ENCODE measurements around the gene SIK3. TPM values are rescaled to one million over a fixed set of nuclear protein-coding genes. Genes with fewer than 3 reads are reported as not detected.
"Not testable (repeated sequence)": the region's sequence is repeated elsewhere in the genome, so short reads cannot be mapped to it uniquely, and the experiment has no call there.

Gene SIK3
- total RNA-seq, 1 donor from 2014 or later = 38.4 TPM

DNA sequence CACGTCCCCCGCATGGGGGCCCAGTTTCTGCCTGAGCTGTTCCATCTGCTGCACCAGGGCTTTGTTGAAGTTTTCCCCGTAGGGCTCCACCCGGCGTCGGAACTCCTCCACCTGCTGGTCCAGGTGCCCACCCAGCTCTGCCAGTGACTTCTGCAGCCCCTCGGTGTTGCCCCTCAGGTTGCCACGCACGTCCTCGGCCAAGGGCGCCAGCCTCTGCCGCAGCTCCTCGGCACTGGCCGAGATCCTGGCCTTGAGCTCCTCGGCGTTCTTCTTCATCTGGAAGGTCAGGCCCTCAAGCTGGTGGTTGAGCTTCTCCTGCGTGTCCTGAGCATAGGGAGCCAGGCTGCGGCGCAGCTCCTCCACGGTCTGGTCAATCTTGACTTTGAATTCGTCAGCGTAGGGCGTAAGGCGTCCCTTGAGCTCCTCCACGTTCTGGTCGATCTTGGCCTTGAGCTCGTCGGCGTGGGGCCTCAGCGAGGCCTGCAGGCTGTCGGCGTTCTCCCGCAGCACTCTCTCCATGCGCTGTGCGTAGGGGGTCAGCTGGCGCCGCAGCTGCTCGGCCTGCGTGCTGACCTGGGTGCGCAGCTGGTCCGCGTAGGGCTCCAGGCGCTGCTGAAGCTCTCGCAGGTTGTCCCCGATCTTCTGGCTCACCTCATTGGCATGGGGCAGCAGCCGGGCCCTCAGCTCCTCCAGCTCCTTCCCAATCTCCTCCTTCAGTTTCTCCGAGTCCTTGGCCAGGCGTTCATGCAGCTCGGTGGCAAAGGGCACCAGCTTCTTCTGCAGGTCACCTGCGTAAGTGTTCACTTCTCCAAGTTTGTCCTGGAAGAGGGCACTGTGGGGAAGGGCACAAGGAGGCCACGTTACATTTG, 276.9 kb downstream of the SIK3 start:
- Mint-ChIP-seq H3K36me3 (ENCODE audit: low read depth) (no peaks in the 10 kb centered on the region), H3K4me1 (no peaks in the 10 kb centered on the region), H3K27ac (no peak overlapping the region), H3K4me3 (no peak overlapping the region), H3K9me3 (no peaks in the 10 kb centered on the region), H3K27me3 (no peaks in the 10 kb centered on the region)
- intact Hi-C loops (cut with micrococcal nuclease) = no loop called here
- DNase-seq = peak; percentile 50

DNA sequence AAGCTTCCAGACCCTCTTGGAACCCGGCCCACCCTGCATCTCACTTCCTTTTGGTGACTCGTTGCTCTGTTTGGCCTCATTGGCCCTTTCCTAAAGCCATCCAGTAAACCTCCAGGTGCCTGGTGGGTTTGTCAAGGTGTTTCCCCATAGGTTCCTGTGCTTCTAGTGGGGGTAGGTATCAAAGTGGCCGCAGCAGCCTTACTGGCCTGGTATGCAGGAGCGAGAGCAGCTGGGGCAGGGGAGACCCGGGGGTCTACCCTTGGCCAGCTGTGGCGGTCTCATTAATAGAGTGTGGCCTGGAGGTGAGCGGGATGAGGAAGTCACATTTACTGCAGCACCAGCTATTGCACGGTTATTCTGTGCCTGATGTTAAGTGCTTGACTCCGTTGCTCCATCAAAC, 279.2 kb downstream of the SIK3 start:
- Mint-ChIP-seq H3K27ac (no peak overlapping the region), H3K36me3 (ENCODE audit: low read depth) (no peaks in the 10 kb centered on the region), H3K4me3 (no peak overlapping the region), H3K27me3 (no peaks in the 10 kb centered on the region), H3K9me3 (no peaks in the 10 kb centered on the region), H3K4me1 (no peaks in the 10 kb centered on the region)
- no peak for DNase-seq
- intact Hi-C loops (cut with micrococcal nuclease) = no loop called here

DNA sequence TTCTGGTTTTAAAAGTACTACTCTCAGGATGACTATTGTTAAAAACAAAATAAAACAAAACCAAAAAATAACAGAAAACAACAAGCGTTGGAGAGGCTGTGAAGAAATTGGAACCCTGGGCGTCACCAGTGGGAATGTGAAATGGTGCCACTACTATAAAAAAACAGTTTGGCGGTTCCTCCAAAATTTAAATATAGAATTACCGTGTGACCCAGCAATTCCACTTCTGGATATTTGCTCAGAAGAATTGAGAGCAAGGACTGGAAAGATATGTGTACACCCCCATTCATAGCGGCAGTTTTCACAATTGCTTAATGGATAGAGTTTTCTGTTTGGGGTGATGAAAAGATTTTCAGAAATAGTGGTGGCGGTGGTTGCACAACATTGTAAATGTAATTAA, 283.7 kb downstream of the SIK3 start:
- H3K27me3 Mint-ChIP-seq = peaks cover 6% of the 10 kb centered on the region
- no peaks in the 10 kb centered on the region for H3K9me3 Mint-ChIP-seq
- H3K4me3 Mint-ChIP-seq = no peak overlapping the region
- no peaks in the 10 kb centered on the region for H3K4me1 Mint-ChIP-seq
- intact Hi-C loops (cut with micrococcal nuclease) = no loop called here
- no peaks in the 10 kb centered on the region for H3K36me3 Mint-ChIP-seq (ENCODE audit: low read depth)
- no peak overlapping the region for H3K27ac Mint-ChIP-seq
- DNase-seq = no peak

DNA sequence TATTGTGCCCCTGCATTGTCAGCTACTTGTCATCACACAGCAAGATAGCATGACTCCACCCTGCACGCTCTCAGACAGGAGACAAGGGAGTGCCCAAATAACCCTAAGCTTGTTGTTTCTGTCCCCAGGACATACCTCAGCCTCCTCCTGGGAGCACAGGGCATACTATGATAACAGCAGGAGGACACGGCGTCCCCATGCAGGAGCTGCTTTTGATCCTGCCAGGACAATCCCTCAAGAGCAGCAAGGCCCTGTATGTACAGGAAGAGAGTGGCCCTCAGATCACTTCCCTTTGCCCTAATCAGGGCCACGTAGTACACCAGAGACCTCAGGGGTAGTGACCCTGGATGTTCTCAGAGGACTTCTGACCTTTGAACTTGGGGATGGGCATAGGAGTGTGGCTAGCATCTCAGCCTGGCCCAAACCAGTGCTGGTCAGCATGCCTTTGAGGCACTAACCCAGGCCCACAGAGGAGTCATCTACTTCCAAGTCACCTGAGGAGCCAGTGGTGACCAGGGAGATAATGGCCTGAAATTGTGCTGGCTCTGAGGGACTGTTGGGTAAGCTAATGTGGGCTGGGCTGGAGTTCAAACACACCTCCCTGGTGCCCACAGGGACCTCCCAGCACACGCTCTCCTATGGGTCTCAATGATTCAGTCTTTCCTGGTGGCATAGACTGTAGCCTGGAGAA, 284.3 kb downstream of the SIK3 start:
- intact Hi-C loops (cut with micrococcal nuclease) = no loop called here
- H3K36me3 Mint-ChIP-seq (ENCODE audit: low read depth) = no peaks in the 10 kb centered on the region
- DNase-seq = peak; percentile 55
- H3K4me3 Mint-ChIP-seq = no peak overlapping the region
- H3K9me3 Mint-ChIP-seq = no peaks in the 10 kb centered on the region
- no peaks in the 10 kb centered on the region for H3K4me1 Mint-ChIP-seq
- peaks cover 9% of the 10 kb centered on the region for H3K27me3 Mint-ChIP-seq
- H3K27ac Mint-ChIP-seq = no peak overlapping the region

DNA sequence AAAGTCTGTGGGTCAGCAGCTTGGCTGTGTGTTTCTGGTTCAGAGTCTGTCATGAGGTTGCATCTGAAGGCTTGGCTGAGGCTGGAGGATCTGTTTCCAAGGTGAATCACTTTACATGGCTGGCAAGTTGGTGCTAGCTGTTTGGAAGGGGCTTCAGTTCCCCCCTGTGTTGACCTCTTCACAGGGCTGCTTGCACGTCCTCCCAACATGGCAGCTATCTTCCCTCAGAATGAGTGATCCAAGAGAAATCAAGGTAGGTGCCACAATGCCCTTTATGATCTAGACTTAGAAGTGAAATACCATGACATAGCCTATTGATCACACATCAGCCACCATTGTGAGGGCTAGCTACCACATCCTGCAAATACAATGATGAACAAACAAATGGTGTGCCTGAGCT, 285.1 kb downstream of the SIK3 start:
- DNase-seq = peak; percentile 54
- no peak overlapping the region for H3K4me3 Mint-ChIP-seq
- H3K27ac Mint-ChIP-seq = no peak overlapping the region
- no peaks in the 10 kb centered on the region for H3K4me1 Mint-ChIP-seq
- no peaks in the 10 kb centered on the region for H3K9me3 Mint-ChIP-seq
- intact Hi-C loops (cut with micrococcal nuclease) = no loop called here
- peaks cover 9% of the 10 kb centered on the region for H3K27me3 Mint-ChIP-seq
- no peaks in the 10 kb centered on the region for H3K36me3 Mint-ChIP-seq (ENCODE audit: low read depth)

DNA sequence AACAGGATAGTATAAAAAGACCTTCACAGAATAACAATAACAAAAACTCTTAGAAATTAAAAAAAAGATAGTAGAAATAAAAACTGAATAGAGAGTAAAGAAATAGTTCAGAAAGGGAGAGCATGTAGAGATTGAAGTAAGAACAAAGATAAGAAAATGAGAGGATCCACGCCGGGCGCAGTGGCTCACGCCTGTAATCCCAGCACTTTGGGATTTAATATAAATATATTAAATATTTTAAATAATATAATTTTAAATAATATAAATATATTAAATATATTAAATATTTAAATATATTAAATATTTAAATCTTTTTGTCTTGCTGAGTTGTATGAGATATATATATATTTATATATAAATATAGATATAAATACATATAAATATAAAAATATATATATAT, 286.1 kb downstream of the SIK3 start:
- intact Hi-C loops (cut with micrococcal nuclease) = no loop called here
- Mint-ChIP-seq H3K4me3 (no peak overlapping the region), H3K36me3 (ENCODE audit: low read depth) (no peaks in the 10 kb centered on the region), H3K27ac (no peak overlapping the region), H3K4me1 (no peaks in the 10 kb centered on the region), H3K27me3 (peaks cover 16% of the 10 kb centered on the region), H3K9me3 (no peaks in the 10 kb centered on the region)
- DNase-seq = no peak

DNA sequence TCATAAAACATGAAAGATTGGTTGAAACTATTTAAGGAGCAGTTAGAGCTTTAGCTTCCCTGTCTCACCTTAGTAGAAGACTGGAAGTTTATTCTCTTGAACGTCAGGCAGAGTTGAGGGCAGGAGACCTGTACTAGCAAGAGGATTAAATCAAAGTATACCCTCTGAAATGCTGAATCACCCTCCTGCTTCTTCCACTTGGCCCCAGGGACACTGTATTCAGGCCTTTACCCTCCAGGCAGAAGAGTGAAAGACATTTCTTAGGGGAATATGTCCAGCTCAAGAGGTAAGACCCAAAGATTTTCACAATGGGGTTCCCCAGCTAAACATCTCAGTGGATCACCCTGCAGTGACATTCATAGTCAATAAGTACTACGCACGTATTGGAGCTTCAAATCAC, 287.0 kb downstream of the SIK3 start:
- H3K9me3 Mint-ChIP-seq = no peaks in the 10 kb centered on the region
- no peak overlapping the region for H3K27ac Mint-ChIP-seq
- DNase-seq = no peak
- no peaks in the 10 kb centered on the region for H3K4me1 Mint-ChIP-seq
- H3K4me3 Mint-ChIP-seq = no peak overlapping the region
- H3K27me3 Mint-ChIP-seq = peaks cover 17% of the 10 kb centered on the region
- no peaks in the 10 kb centered on the region for H3K36me3 Mint-ChIP-seq (ENCODE audit: low read depth)
- intact Hi-C loops (cut with micrococcal nuclease) = no loop called here

DNA sequence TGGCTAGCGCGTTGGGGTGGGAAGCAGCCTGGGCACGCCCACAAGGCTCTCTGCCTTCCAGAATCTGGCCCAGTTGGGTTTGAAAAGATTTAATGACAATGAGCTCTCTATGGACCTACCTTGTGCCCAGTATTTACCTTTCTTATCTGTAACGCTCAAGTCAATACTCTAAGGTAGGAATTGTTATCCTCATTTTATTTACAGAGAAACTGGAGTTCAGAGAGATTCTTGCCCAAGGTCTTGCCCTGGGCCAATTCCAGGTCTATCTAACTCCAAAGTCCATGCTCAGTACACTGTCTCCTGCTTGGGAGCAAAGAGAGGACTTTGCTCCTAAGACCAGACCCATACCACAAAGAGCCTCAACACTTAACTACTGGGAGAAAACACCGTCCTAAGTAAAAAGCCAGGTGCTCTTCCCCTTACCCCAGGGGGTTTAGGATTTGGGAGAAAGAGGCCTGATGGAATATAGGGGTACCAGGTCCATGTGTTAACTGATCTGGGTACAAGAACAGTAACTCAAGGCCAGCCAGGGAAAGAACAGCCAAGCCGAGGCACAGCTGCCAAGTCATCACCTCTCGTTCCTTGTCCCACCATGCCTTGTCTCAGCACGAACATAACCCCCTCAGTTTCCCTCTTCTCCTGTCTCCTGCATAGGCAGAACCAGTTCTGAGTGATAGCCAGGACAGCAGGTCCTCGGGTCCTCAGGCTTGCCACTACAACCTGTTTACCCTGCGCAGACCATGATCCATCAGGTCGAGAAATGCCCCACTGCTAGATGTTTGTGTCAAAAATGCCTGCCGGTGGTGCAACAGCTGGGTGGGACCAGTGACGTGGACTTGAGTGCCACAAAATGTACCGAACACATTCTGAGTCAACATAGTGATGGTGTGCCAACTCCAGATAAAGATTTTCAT, 289.7 kb downstream of the SIK3 start:
- DNase-seq = no peak
- H3K4me3 Mint-ChIP-seq = no peak overlapping the region
- intact Hi-C loops (cut with micrococcal nuclease) = no loop called here
- no peaks in the 10 kb centered on the region for H3K36me3 Mint-ChIP-seq (ENCODE audit: low read depth)
- H3K27me3 Mint-ChIP-seq = peaks cover 24% of the 10 kb centered on the region
- no peaks in the 10 kb centered on the region for H3K9me3 Mint-ChIP-seq
- no peak overlapping the region for H3K27ac Mint-ChIP-seq
- H3K4me1 Mint-ChIP-seq = no peaks in the 10 kb centered on the region

DNA sequence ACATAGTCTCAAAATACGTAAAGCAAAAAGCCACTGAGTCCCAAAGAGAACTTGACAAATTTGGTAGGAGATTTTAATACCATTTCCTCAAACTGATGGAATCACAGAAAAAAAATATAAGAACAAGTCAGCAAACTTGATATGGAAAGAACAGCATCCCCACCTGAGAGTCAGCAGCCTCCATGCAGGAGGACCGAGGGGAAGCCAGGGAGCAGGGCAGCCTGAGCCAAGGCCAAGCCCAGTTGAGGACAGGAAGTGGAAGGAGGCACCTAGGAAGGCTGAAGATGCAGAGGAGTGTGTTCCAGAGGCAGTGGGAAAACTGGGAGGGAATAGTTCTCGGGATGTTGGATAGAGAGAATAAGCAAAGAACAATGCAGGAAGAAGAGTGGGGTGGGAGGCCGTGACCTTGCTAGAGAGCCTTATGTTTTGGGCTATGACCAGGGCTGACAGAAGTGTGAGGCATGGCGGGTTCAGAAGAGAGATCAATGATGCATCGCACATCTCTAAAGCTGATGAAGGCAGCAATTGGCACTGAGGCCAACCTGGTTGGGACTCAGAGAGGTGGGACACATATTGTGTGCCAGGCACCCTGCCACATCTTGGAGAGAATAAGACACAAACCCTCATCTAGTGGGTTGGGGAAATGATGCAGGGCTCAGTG, 290.5 kb downstream of the SIK3 start:
- intact Hi-C loops (cut with micrococcal nuclease) = no loop called here
- Mint-ChIP-seq H3K27me3 (peaks cover 27% of the 10 kb centered on the region), H3K36me3 (ENCODE audit: low read depth) (no peaks in the 10 kb centered on the region), H3K27ac (no peak overlapping the region), H3K4me3 (no peak overlapping the region), H3K9me3 (no peaks in the 10 kb centered on the region), H3K4me1 (no peaks in the 10 kb centered on the region)
- no peak for DNase-seq

DNA sequence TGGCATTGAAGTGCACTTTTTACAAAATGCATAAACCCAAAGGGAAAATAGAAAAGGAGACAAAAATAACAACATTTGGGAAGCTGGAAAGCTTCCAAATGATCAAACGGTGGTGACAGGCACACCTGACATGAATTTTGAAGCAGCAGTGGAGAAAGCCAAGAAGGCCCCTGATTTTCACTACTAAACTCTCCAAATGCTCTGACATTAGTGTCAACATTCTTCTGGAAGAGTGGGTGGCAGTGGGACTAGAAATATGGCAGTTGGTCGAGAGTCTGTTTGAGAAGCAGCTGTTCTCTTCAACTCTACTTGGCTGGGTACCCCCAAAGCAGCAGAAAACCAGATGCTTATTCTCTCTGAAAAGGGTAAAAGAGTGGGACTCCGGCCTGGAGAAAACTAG, 294.2 kb downstream of the SIK3 start:
- intact Hi-C loops (cut with micrococcal nuclease) = no loop called here
- no peak for DNase-seq
- H3K9me3 Mint-ChIP-seq = no peaks in the 10 kb centered on the region
- H3K4me1 Mint-ChIP-seq = no peaks in the 10 kb centered on the region
- peaks cover 39% of the 10 kb centered on the region for H3K27me3 Mint-ChIP-seq
- H3K4me3 Mint-ChIP-seq = no peak overlapping the region
- no peaks in the 10 kb centered on the region for H3K36me3 Mint-ChIP-seq (ENCODE audit: low read depth)
- H3K27ac Mint-ChIP-seq = no peak overlapping the region

DNA sequence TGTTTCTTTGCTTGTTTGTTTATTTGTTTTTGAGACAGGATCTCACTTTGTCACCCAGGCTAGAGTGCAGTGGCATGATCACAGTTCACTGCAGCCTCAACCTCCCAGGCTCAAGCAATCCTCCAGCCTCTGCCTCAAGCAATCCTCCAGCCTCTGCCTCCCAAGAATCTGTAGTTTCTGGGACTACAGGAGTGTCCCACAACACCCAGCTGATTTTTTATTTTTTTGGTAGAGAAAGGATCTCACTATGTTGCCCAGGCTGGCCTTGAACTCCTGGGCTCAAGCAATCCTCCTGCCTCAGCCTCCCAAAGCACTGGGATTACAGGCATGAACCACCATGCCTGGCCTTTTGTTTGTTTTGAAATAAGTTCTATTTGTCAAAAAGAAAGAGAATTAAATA, 296.6 kb downstream of the SIK3 start:
- H3K4me1 Mint-ChIP-seq; DNase-seq; H3K4me3 Mint-ChIP-seq; H3K27ac Mint-ChIP-seq; intact Hi-C loops (cut with micrococcal nuclease); H3K36me3 Mint-ChIP-seq (ENCODE audit: low read depth); H3K9me3 Mint-ChIP-seq: not testable (repeated sequence)
- peaks cover 38% of the 10 kb centered on the region for H3K27me3 Mint-ChIP-seq

DNA sequence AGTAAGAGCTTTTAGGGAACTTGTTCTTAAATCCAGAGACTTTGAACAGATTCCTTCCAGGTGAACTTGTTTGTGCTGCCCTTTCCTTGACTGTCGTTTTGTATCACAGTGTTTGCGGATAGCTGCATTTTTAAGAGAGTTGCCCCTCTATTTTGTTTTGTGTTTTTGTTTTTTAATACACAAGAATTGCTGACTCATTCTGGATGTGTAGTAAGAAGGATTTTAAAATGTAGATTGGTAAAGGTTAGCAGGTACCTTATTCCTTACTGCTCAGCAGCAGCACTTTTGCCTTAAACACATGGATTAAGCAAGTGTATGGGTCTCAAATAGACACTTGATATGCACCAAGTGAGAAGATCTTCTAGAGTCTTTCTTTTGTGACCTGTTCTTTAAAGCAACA, 297.6 kb downstream of the SIK3 start:
- Mint-ChIP-seq H3K4me3 (no peak overlapping the region), H3K4me1 (no peaks in the 10 kb centered on the region), H3K27me3 (peaks cover 37% of the 10 kb centered on the region), H3K27ac (no peak overlapping the region), H3K36me3 (ENCODE audit: low read depth) (no peaks in the 10 kb centered on the region), H3K9me3 (no peaks in the 10 kb centered on the region)
- intact Hi-C loops (cut with micrococcal nuclease) = no loop called here
- no peak for DNase-seq

DNA sequence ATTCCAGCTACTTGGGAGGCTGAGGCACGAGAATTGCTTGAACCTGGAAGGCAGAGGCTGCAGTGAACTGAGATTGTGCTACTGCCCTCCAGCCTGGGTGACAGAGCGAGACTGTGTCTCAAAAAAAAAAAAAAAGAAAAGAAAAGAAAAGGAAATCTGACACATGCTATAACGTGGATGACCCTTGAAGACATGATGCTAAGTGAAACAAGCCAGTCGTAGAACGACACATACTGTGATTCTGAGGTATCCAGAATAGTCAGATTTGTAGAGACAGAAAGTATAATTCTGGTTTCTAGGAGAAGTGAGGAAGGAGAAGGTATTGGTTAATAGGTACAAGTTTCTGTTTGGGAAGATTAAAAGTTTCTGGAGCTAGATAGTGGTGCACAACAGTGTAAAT, 299.9 kb downstream of the SIK3 start:
- no peaks in the 10 kb centered on the region for H3K4me1 Mint-ChIP-seq
- intact Hi-C loops (cut with micrococcal nuclease) = no loop called here
- H3K27ac Mint-ChIP-seq = no peak overlapping the region
- no peaks in the 10 kb centered on the region for H3K9me3 Mint-ChIP-seq
- no peak overlapping the region for H3K4me3 Mint-ChIP-seq
- H3K36me3 Mint-ChIP-seq (ENCODE audit: low read depth) = no peaks in the 10 kb centered on the region
- DNase-seq = no peak
- H3K27me3 Mint-ChIP-seq = peaks cover 30% of the 10 kb centered on the region

All from activated CD4-positive, alpha-beta T cell treated with anti-CD3 and anti-CD28 coated beads, Interleukin-2, amount 10 ng/mL, durations not matched to agents 24 days and 14 days (primary cell).